ENCODE data around the gene SSBP4. TPM values are rescaled to one million over a fixed set of nuclear protein-coding genes. Genes with fewer than 3 reads are reported as not detected.

Gene SSBP4
- total and polyA plus RNA-seq, 4 donors, result 4.0 to 19.0 (median 11.5) TPM

DNA sequence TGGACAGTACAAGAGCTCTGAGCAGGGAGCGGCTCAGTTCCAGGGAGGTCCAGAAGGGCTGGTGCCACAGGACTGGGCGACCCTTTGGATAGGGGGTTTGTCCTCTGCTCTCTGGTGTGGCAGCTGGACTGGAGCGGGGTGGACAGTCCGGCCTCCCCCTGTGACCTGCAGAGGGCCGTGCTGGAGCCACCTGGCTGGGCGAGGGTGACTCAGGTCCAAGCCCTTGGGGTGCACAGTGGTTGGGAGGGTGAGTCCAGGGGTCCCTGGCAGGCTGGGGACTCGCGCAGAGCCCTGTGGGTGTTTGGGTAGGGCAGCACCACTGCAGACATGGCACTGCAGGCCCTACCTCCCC is 7.2 kb downstream of the SSBP4 start:
- no peaks in the 10 kb centered on the region for H3K27me3 ChIP-seq (ENCODE audit: control insufficient read depth in 4 of 4, insufficient read depth in 4 of 4, low read length in 3 of 4)
- H3K9ac ChIP-seq (ENCODE audit: low read depth in 1 of 2, low read length in 2 of 2), result no peak overlapping the region
- H3K4me1 ChIP-seq (ENCODE audit: control insufficient read depth in 4 of 4, insufficient read depth in 4 of 4, low read length in 3 of 4), result peaks cover 0 to 5% (median under 1%) of the 10 kb centered on the region in 4 donors
- 88% methylated on average over 8 of the region's 8 CpGs for WGBS
- H3K9me3 ChIP-seq (ENCODE audit: control insufficient read depth in 4 of 4, low read length in 3 of 4), result no peaks in the 10 kb centered on the region
- H3K27ac ChIP-seq (ENCODE audit: low read depth in 1 of 2, low read length in 2 of 2), result no peak overlapping the region
- no peak overlapping the region for H3K4me3 ChIP-seq (ENCODE audit: low read depth in 1 of 3, low read length in 3 of 3)
- no peak for TF ChIP-seq GABPA (IDR thresholded peaks at IDR 0.05 in 1 of 2, conservative IDR thresholded peaks at IDR 0.05 in 1 of 2)
- TF ChIP-seq, protein P1, sequence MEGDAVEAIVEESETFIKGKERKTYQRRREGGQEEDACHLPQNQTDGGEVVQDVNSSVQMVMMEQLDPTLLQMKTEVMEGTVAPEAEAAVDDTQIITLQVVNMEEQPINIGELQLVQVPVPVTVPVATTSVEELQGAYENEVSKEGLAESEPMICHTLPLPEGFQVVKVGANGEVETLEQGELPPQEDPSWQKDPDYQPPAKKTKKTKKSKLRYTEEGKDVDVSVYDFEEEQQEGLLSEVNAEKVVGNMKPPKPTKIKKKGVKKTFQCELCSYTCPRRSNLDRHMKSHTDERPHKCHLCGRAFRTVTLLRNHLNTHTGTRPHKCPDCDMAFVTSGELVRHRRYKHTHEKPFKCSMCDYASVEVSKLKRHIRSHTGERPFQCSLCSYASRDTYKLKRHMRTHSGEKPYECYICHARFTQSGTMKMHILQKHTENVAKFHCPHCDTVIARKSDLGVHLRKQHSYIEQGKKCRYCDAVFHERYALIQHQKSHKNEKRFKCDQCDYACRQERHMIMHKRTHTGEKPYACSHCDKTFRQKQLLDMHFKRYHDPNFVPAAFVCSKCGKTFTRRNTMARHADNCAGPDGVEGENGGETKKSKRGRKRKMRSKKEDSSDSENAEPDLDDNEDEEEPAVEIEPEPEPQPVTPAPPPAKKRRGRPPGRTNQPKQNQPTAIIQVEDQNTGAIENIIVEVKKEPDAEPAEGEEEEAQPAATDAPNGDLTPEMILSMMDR (IDR thresholded peaks at IDR 0.05; ENCODE audit: low read depth, low read length, missing input control), result no peak
- no peak for TF ChIP-seq HNF4A (conservative IDR thresholded peaks at IDR 0.05)
- no peak for TF ChIP-seq JUND (IDR thresholded peaks at IDR 0.05)
- no peak for TF ChIP-seq ATF3 (IDR thresholded peaks at IDR 0.05)
- TF ChIP-seq FOXA2 (IDR thresholded peaks at IDR 0.05), result no peak
- no peak for TF ChIP-seq ZBTB33 (IDR thresholded peaks at IDR 0.05)
- TF ChIP-seq, protein P2, sequence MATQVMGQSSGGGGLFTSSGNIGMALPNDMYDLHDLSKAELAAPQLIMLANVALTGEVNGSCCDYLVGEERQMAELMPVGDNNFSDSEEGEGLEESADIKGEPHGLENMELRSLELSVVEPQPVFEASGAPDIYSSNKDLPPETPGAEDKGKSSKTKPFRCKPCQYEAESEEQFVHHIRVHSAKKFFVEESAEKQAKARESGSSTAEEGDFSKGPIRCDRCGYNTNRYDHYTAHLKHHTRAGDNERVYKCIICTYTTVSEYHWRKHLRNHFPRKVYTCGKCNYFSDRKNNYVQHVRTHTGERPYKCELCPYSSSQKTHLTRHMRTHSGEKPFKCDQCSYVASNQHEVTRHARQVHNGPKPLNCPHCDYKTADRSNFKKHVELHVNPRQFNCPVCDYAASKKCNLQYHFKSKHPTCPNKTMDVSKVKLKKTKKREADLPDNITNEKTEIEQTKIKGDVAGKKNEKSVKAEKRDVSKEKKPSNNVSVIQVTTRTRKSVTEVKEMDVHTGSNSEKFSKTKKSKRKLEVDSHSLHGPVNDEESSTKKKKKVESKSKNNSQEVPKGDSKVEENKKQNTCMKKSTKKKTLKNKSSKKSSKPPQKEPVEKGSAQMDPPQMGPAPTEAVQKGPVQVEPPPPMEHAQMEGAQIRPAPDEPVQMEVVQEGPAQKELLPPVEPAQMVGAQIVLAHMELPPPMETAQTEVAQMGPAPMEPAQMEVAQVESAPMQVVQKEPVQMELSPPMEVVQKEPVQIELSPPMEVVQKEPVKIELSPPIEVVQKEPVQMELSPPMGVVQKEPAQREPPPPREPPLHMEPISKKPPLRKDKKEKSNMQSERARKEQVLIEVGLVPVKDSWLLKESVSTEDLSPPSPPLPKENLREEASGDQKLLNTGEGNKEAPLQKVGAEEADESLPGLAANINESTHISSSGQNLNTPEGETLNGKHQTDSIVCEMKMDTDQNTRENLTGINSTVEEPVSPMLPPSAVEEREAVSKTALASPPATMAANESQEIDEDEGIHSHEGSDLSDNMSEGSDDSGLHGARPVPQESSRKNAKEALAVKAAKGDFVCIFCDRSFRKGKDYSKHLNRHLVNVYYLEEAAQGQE (IDR thresholded peaks at IDR 0.05), result no peak
- TF ChIP-seq EGR1 (IDR thresholded peaks at IDR 0.05; ENCODE audit: low read depth in 2 of 2), result no peak
- TF ChIP-seq YY1 (IDR thresholded peaks at IDR 0.05), result no peak
- no peak for TF ChIP-seq MAX (IDR thresholded peaks at IDR 0.05)
- no peak for TF ChIP-seq RAD21 (IDR thresholded peaks at IDR 0.05)
- no peak for TF ChIP-seq HNF4G (IDR thresholded peaks at IDR 0.05)
- no peak for TF ChIP-seq NR2F2 (IDR thresholded peaks at IDR 0.05)
- TF ChIP-seq FOXA1 (IDR thresholded peaks at IDR 0.05), result no peak
- TF ChIP-seq TAF1 (conservative IDR thresholded peaks at IDR 0.05), result no peak
- no peak for DNase-seq (ENCODE audit: low spot score)
- no peaks in the 10 kb centered on the region for H3K36me3 ChIP-seq (ENCODE audit: control insufficient read depth in 4 of 4, insufficient read depth in 3 of 4, low read depth in 1 of 4, low read length in 3 of 4)
